ENCODE measurements around the gene C2orf80. TPM values are rescaled to one million over a fixed set of nuclear protein-coding genes. Genes with fewer than 3 reads are reported as not detected.

The C2orf80 gene
- total and polyA plus RNA-seq, 2 experiments from 2014 or later: not detected

GRCh38 chr2:208147008-208147407 lies 42.8 kb downstream of the C2orf80 start:
- Histone ChIP-seq H3K9me2 (ENCODE audit: insufficient read depth) (no peaks in the 10 kb centered on the region), H3K4me1 (ENCODE audit: insufficient read depth) (no peaks in the 10 kb centered on the region), H3K36me3 (ENCODE audit: low read depth) (no peaks in the 10 kb centered on the region), H3K27ac (no peak overlapping the region), H3K4me3 (no peak overlapping the region), H3K9ac (no peak overlapping the region), H4K20me1 (ENCODE audit: insufficient read depth) (no peaks in the 10 kb centered on the region), H3F3A (ENCODE audit: insufficient read depth) (no peaks in the 10 kb centered on the region), H3K9me3 (ENCODE audit: low read depth) (no peaks in the 10 kb centered on the region), H3K27me3 (replicated peaks; ENCODE audit: insufficient read depth) (no peaks in the 10 kb centered on the region; the same call in 1 of the 2 replicates), H3K4me2 (ENCODE audit: unreplicated experiment) (no peak overlapping the region), H3K79me2 (ENCODE audit: insufficient read depth) (no peaks in the 10 kb centered on the region), H2AFZ (no peak overlapping the region)
- TF ChIP-seq EZH2phosphoT487 (IDR thresholded peaks at IDR 0.05; ENCODE audit: insufficient read depth, low read depth) (no peak), EZH2 (IDR thresholded peaks at IDR 0.05; ENCODE audit: insufficient read depth, poor library complexity, severe bottlenecking) (no peak)
- no peak for DNase-seq
- in situ Hi-C loops (cut with MboI): no loop called here

GRCh38 chr2:208146006-208146405 lies 43.8 kb downstream of the C2orf80 start, which contains the start of gene CRYGB:
TSS of gene CRYGB (minus strand) at chr2:208146158. CDS start at chr2:208146120, 38 bp downstream.
- no peaks in the 10 kb centered on the region for H3K4me1 ChIP-seq (ENCODE audit: insufficient read depth)
- no peaks in the 10 kb centered on the region for H4K20me1 ChIP-seq (ENCODE audit: insufficient read depth)
- WGBS, 2 experiments (ENCODE audit: low coverage in 1 of 2, low lambda C conversion rate in 2 of 2, missing lambda C conversion rate in 2 of 2): 24 to 29% methylated on average over 6 of the region's 6 CpGs
- H2AFZ ChIP-seq: no peak within 1 kb of the TSS
- no peaks in the 10 kb centered on the region for H3K36me3 ChIP-seq (ENCODE audit: low read depth)
- H3K4me2 ChIP-seq (ENCODE audit: unreplicated experiment): no peak within 1 kb of the TSS
- no peaks in the 10 kb centered on the region for H3K9me3 ChIP-seq (ENCODE audit: low read depth)
- in situ Hi-C loops (cut with MboI): no loop called here
- H3K27me3 ChIP-seq (replicated peaks; ENCODE audit: insufficient read depth): no peaks in the 10 kb centered on the region; the same call in 1 of the 2 replicates
- H3K79me2 ChIP-seq (ENCODE audit: insufficient read depth): no peaks in the 10 kb centered on the region
- TF ChIP-seq EZH2phosphoT487 (IDR thresholded peaks at IDR 0.05; ENCODE audit: insufficient read depth, low read depth) (no peak), EZH2 (IDR thresholded peaks at IDR 0.05; ENCODE audit: insufficient read depth, poor library complexity, severe bottlenecking) (no peak)
- H3K9ac ChIP-seq: no peak within 1 kb of the TSS
- H3K27ac ChIP-seq: no peak within 1 kb of the TSS
- no peak within 1 kb of the TSS for H3K4me3 ChIP-seq
- no peak for DNase-seq
- no peaks in the 10 kb centered on the region for H3K9me2 ChIP-seq (ENCODE audit: insufficient read depth)
- H3F3A ChIP-seq (ENCODE audit: insufficient read depth): no peaks in the 10 kb centered on the region

GRCh38 chr2:208142925-208143799 lies 46.7 kb downstream of the C2orf80 start:
- H3F3A ChIP-seq (ENCODE audit: insufficient read depth): no peaks in the 10 kb centered on the region
- no peaks in the 10 kb centered on the region for H3K36me3 ChIP-seq (ENCODE audit: low read depth)
- 48 to 52% methylated on average over 12 of the region's 14 CpGs for WGBS, 2 experiments (ENCODE audit: low coverage in 1 of 2, low lambda C conversion rate in 2 of 2, missing lambda C conversion rate in 2 of 2)
- no peaks in the 10 kb centered on the region for H3K79me2 ChIP-seq (ENCODE audit: insufficient read depth)
- in situ Hi-C loops (cut with MboI): no loop called here
- no peak overlapping the region for H3K9ac ChIP-seq
- no peaks in the 10 kb centered on the region for H4K20me1 ChIP-seq (ENCODE audit: insufficient read depth)
- no peak overlapping the region for H3K4me3 ChIP-seq
- no peak overlapping the region for H2AFZ ChIP-seq
- H3K9me2 ChIP-seq (ENCODE audit: insufficient read depth): no peaks in the 10 kb centered on the region
- TF ChIP-seq EZH2 (IDR thresholded peaks at IDR 0.05; ENCODE audit: insufficient read depth, poor library complexity, severe bottlenecking): no peak
- no peak for TF ChIP-seq EZH2phosphoT487 (IDR thresholded peaks at IDR 0.05; ENCODE audit: insufficient read depth, low read depth)
- no peaks in the 10 kb centered on the region for H3K9me3 ChIP-seq (ENCODE audit: low read depth)
- H3K4me2 ChIP-seq (ENCODE audit: unreplicated experiment): no peak overlapping the region
- no peak overlapping the region for H3K27ac ChIP-seq
- H3K4me1 ChIP-seq (ENCODE audit: insufficient read depth): no peaks in the 10 kb centered on the region
- no peaks in the 10 kb centered on the region for H3K27me3 ChIP-seq (replicated peaks; ENCODE audit: insufficient read depth)
- no peak for DNase-seq

- no peaks in the 10 kb centered on the region for H4K20me1 ChIP-seq (ENCODE audit: insufficient read depth)
- no peak overlapping the region for H3K4me2 ChIP-seq (ENCODE audit: unreplicated experiment)
- no peak overlapping the region for H3K9ac ChIP-seq
- peak; percentile 22 for DNase-seq
- H3K4me3 ChIP-seq: no peak overlapping the region
- in situ Hi-C loops (cut with MboI): no loop called here
- H3K9me2 ChIP-seq (ENCODE audit: insufficient read depth): no peaks in the 10 kb centered on the region
- no peak overlapping the region for H3K27ac ChIP-seq
- TF ChIP-seq EZH2phosphoT487 (IDR thresholded peaks at IDR 0.05; ENCODE audit: insufficient read depth, low read depth) (no peak), EZH2 (IDR thresholded peaks at IDR 0.05; ENCODE audit: insufficient read depth, poor library complexity, severe bottlenecking) (no peak)
- no peaks in the 10 kb centered on the region for H3K4me1 ChIP-seq (ENCODE audit: insufficient read depth)
- no peaks in the 10 kb centered on the region for H3K9me3 ChIP-seq (ENCODE audit: low read depth)
- no peaks in the 10 kb centered on the region for H3K79me2 ChIP-seq (ENCODE audit: insufficient read depth)
- no peaks in the 10 kb centered on the region for H3K27me3 ChIP-seq (replicated peaks; ENCODE audit: insufficient read depth)
- no peak overlapping the region for H2AFZ ChIP-seq
- 8% methylated on average over 8 of the region's 8 CpGs for WGBS, 2 experiments (ENCODE audit: low coverage in 1 of 2, low lambda C conversion rate in 2 of 2, missing lambda C conversion rate in 2 of 2)
- no peaks in the 10 kb centered on the region for H3F3A ChIP-seq (ENCODE audit: insufficient read depth)
- H3K36me3 ChIP-seq (ENCODE audit: low read depth): no peaks in the 10 kb centered on the region
These were observed 47.4 kb downstream of the C2orf80 start for GRCh38 chr2:208142240-208142924.
